ENCODE data around the gene TAAR1. TPM values are rescaled to one million over a fixed set of nuclear protein-coding genes. Genes with fewer than 3 reads are reported as not detected.
A peak's percentile ranks its signal among the peaks of the same experiment; 100 is the strongest.
"Not testable (repeated sequence)": the region's sequence is repeated elsewhere in the genome, so short reads cannot be mapped to it uniquely, and the experiment has no call there.

Gene TAAR1
- total and polyA plus RNA-seq, 10 of the 15 experiments (the other 5 are each of a cell fraction or from before 2014, with no cell fraction given), result not detected

GRCh38 chr6:132600900-132601299 lies 58.1 kb downstream of the TAAR1 start:
- POLR2A ChIA-PET; SMC1A ChIA-PET (ENCODE audit: uncharacterized antibody, unreplicated experiment); H2AFZ ChIP-seq (ENCODE audit: control insufficient read depth, low read depth, low read length): not testable (repeated sequence)

GRCh38 chr6:132598473-132598872 lies 60.5 kb downstream of the TAAR1 start:
- ChIA-PET CTCF (interaction anchor here (0.7 to 1.2 kb wide), 3 partner anchors 9 to 360 kb away, joined by 3 to 5 read pairs (median 3); partner anchors contain the start of gene TAAR5), SMC1A (ENCODE audit: uncharacterized antibody, unreplicated experiment) (interaction anchor here (1.0 kb wide), 1 partner anchor 1325 kb away, joined by 6 read pairs; no protein-coding TSS in a partner anchor), POLR2A (no interaction called here), RAD21 (ENCODE audit: unreplicated experiment) (no interaction called here)
- H3K4me2 ChIP-seq (ENCODE audit: control insufficient read depth, insufficient read depth), result no peak overlapping the region
- H3K36me3 ChIP-seq (ENCODE audit: control insufficient read depth in 2 of 2, insufficient read depth in 2 of 2, low read length in 1 of 2), result no peaks in the 10 kb centered on the region
- no peaks in the 10 kb centered on the region for H3K4me1 ChIP-seq (ENCODE audit: control insufficient read depth, insufficient read depth, low read length)
- DNase-seq (ENCODE audit: low read depth, low spot score) (no peak), ATAC-seq (peak; percentile 94), FAIRE-seq (no peak)
- H4K20me1 ChIP-seq (ENCODE audit: control insufficient read depth, insufficient read depth), result no peaks in the 10 kb centered on the region
- BruUV-seq (replicated peaks), result no TSS peak
- 29% methylated on average over 3 of the region's 3 CpGs for WGBS (ENCODE audit: insufficient coverage, insufficient replicate concordance, low lambda C conversion rate, missing lambda C conversion rate)
- H3K27ac ChIP-seq (ENCODE audit: control insufficient read depth, insufficient read depth), result no peak overlapping the region
- no peaks in the 10 kb centered on the region for H3K9me3 ChIP-seq (replicated peaks; ENCODE audit: control insufficient read depth, insufficient read depth, low read length)
- H3K79me2 ChIP-seq (ENCODE audit: control insufficient read depth, insufficient read depth, low read length), result no peaks in the 10 kb centered on the region
- no peak overlapping the region for H3K4me3 ChIP-seq
- no peak overlapping the region for H3K9ac ChIP-seq (ENCODE audit: control insufficient read depth, insufficient read depth, low read length)
- intact Hi-C loops (cut with micrococcal nuclease; ENCODE audit: unreplicated experiment) (no loop called here), in situ Hi-C loops (cut with MboI) (no loop called here)
- no peak for TF ChIP-seq STAT1 (conservative IDR thresholded peaks at IDR 0.05)
- TF ChIP-seq, protein P1, sequence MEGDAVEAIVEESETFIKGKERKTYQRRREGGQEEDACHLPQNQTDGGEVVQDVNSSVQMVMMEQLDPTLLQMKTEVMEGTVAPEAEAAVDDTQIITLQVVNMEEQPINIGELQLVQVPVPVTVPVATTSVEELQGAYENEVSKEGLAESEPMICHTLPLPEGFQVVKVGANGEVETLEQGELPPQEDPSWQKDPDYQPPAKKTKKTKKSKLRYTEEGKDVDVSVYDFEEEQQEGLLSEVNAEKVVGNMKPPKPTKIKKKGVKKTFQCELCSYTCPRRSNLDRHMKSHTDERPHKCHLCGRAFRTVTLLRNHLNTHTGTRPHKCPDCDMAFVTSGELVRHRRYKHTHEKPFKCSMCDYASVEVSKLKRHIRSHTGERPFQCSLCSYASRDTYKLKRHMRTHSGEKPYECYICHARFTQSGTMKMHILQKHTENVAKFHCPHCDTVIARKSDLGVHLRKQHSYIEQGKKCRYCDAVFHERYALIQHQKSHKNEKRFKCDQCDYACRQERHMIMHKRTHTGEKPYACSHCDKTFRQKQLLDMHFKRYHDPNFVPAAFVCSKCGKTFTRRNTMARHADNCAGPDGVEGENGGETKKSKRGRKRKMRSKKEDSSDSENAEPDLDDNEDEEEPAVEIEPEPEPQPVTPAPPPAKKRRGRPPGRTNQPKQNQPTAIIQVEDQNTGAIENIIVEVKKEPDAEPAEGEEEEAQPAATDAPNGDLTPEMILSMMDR (IDR thresholded peaks at IDR 0.05 in 2 of 3, conservative IDR thresholded peaks at IDR 0.05 in 1 of 3; ENCODE audit: control insufficient read depth in 2 of 3, extremely low read depth in 1 of 3, insufficient read depth in 1 of 3, low read depth in 3 of 3, low read length in 3 of 3), result peak; percentile 35 to 53 (median 51); a peak in 4 of 6 replicates
- H3K27me3 ChIP-seq (replicated peaks in 1 of 2; ENCODE audit: control insufficient read depth in 2 of 2, insufficient read depth in 2 of 2, low read length in 1 of 2), result 0 out of 4 replicates have a peak, but pooled peaks cover 0 to 2% of the 10 kb centered on the region in 2 experiments
- H2AFZ ChIP-seq (ENCODE audit: control insufficient read depth, low read depth, low read length), result no peak overlapping the region

More at GRCh38 chr6:132600900-132601299, 58.1 kb downstream of the TAAR1 start:
- CTCF ChIA-PET; BruUV-seq (replicated peaks); H3K36me3 ChIP-seq (ENCODE audit: control insufficient read depth in 2 of 2, insufficient read depth in 2 of 2, low read length in 1 of 2); H3K9me3 ChIP-seq (replicated peaks; ENCODE audit: control insufficient read depth, insufficient read depth, low read length); H3K27ac ChIP-seq (ENCODE audit: control insufficient read depth, insufficient read depth); H4K20me1 ChIP-seq (ENCODE audit: control insufficient read depth, insufficient read depth); H3K4me1 ChIP-seq (ENCODE audit: control insufficient read depth, insufficient read depth, low read length); H3K27me3 ChIP-seq (replicated peaks in 1 of 2; ENCODE audit: control insufficient read depth in 2 of 2, insufficient read depth in 2 of 2, low read length in 1 of 2); H3K79me2 ChIP-seq (ENCODE audit: control insufficient read depth, insufficient read depth, low read length); ATAC-seq; DNase-seq (ENCODE audit: low read depth, low spot score); H3K4me2 ChIP-seq (ENCODE audit: control insufficient read depth, insufficient read depth); in situ Hi-C loops (cut with MboI); H3K4me3 ChIP-seq; H3K9ac ChIP-seq (ENCODE audit: control insufficient read depth, insufficient read depth, low read length); intact Hi-C loops (cut with micrococcal nuclease; ENCODE audit: unreplicated experiment); RAD21 ChIA-PET (ENCODE audit: unreplicated experiment): not testable (repeated sequence)
- FAIRE-seq, result peak; percentile 18
